Endothelial cell of umbilical vein (primary cell): ENCODE measurements around the gene RUNX2.
"Not testable (repeated sequence)": the region's sequence is repeated elsewhere in the genome, so short reads cannot be mapped to it uniquely, and the experiment has no call there.

Experiments
- CTCF ChIP-seq, 2 donors: IDR thresholded peaks; 1 replicate in 1 of 2; 2 replicates in 1 of 2; pipeline ENCODE4 v1.5.1; 2011; ENCODE audit warnings: low read length in 2 of 2, mild to moderate bottlenecking in 2 of 2, moderate library complexity in 2 of 2, control low read depth in 1 of 2, inconsistent platforms in 1 of 2, low read depth in 1 of 2; ENCODE audit not compliant: insufficient read depth in 1 of 2; ENCODE audit errors: extremely low read depth in 1 of 2
- EZH2 ChIP-seq: IDR thresholded peaks from 2 replicates; pipeline ENCODE4 v1.6.1; 2012; ENCODE audit warnings: borderline replicate concordance, low read depth, mild to moderate bottlenecking, moderate library complexity, low read length, inconsistent platforms; ENCODE audit not compliant: severe bottlenecking
- FOS ChIP-seq: IDR thresholded peaks from 2 replicates; pipeline ENCODE4 v1.6.1; 2011; ENCODE audit warnings: mild to moderate bottlenecking, low read length, moderate library complexity, borderline replicate concordance; ENCODE audit not compliant: insufficient read depth
- GATA2 ChIP-seq: IDR thresholded peaks from 2 replicates; pipeline ENCODE4 v1.7.0; 2011; ENCODE audit warnings: low read depth, mild to moderate bottlenecking, moderate library complexity, mixed read lengths, low read length; ENCODE audit not compliant: insufficient read length, insufficient read depth
- JUN ChIP-seq: IDR thresholded peaks from 2 replicates; pipeline ENCODE4 v1.6.1; 2011; ENCODE audit warnings: borderline replicate concordance, low read depth; ENCODE audit not compliant: insufficient read length, insufficient read depth
- MAX ChIP-seq: IDR thresholded peaks from 2 replicates; pipeline ENCODE4 v1.6.1; 2011; ENCODE audit not compliant: insufficient read depth, insufficient read length
- MYC ChIP-seq: IDR thresholded peaks from one replicate; pipeline ENCODE4 v1.6.1; 2011; ENCODE audit warnings: mild to moderate bottlenecking, low read depth, low read length
- POLR2A ChIP-seq: IDR thresholded peaks from 2 replicates; pipeline ENCODE4 v1.6.1; 2012; ENCODE audit warnings: low read depth, mild to moderate bottlenecking, control low read depth, low read length
- POLR2AphosphoS5 ChIP-seq: IDR thresholded peaks from 2 replicates; pipeline ENCODE4 v1.6.1; 2012; ENCODE audit warnings: low read depth, mild to moderate bottlenecking, control low read depth, low read length, moderate library complexity; ENCODE audit not compliant: insufficient read depth

- TF ChIP-seq CTCF (IDR thresholded peaks at IDR 0.05; ENCODE audit: extremely low read depth in 1 of 2, insufficient read depth in 1 of 2, low read depth in 1 of 2, low read length in 2 of 2); POLR2A; POLR2AphosphoS5; JUN; EZH2; MAX; GATA2; FOS; MYC: not testable (repeated sequence)
These were observed 139.3 kb downstream of the RUNX2 start for GRCh38 chr6:45467417-45467816.
